Suppressor macrophage treated with lipopolysaccharide for 4 hours (primary cell): ENCODE data around the gene EIF4G1.
A peak's percentile ranks its signal among the peaks of the same experiment; 100 is the strongest.

Experiments used
- DNase-seq: peaks from one replicate; pipeline ENCODE4 v3.0.0-alpha.2; 2020

Gene EIF4G1

GRCh38 chr3:184352897-184353545 lies 38.6 kb downstream of the EIF4G1 start:
- DNase-seq = no peak

- no peak for DNase-seq
Observed at GRCh38 chr3:184353546-184353941, 39.1 kb downstream of the EIF4G1 start.

DNA sequence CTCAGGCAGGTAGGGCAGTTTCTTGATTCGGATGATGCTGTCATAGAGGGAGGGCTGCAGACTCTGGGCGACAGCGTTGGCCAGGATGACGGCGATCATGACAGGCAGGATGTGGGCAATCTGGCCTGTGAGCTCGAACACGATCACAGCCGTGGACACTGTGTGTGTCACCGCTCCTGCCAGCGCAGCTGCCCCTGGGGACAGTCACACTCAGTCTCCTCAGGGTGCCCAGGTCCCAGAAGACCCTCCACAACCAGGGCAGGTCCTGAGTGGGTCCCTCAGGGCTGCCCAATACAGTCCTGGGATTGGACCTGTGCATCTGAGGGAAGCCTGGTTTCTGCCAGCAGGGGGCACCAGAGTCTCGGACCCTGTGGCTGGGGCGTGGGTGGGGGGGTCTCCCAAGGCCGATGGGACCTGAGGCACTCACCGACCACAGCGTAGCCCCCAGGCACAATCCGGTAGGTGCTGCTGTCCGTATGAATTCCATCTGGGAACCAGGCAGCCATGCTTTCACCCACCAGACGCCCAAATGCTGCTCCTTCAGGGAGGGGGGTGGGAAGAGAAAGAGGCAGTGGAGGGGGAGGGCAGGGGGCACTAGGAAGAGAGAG lies 39.8 kb downstream of the EIF4G1 start:
- peak; percentile 54 for DNase-seq

DNA sequence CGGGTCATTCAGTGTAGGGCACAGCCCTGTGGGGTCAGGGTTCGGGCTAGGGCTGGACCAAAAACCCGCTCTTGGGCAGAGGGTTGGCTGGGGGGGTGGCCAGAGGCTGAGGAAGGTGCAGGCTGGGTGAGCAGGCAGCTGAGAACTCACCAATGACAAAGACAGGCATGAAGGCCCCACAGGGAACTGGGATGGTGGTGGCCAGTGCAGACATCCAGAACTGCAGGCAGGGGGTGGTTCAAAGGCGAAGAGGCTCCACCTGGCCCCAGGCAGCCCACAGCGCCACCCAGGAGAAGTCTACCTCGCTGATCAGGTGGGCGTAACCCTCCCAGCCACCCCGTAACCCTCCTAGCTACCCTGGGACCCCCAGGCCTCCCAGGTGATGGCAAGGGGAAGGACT lies 40.3 kb downstream of the EIF4G1 start:
- no peak for DNase-seq

DNA sequence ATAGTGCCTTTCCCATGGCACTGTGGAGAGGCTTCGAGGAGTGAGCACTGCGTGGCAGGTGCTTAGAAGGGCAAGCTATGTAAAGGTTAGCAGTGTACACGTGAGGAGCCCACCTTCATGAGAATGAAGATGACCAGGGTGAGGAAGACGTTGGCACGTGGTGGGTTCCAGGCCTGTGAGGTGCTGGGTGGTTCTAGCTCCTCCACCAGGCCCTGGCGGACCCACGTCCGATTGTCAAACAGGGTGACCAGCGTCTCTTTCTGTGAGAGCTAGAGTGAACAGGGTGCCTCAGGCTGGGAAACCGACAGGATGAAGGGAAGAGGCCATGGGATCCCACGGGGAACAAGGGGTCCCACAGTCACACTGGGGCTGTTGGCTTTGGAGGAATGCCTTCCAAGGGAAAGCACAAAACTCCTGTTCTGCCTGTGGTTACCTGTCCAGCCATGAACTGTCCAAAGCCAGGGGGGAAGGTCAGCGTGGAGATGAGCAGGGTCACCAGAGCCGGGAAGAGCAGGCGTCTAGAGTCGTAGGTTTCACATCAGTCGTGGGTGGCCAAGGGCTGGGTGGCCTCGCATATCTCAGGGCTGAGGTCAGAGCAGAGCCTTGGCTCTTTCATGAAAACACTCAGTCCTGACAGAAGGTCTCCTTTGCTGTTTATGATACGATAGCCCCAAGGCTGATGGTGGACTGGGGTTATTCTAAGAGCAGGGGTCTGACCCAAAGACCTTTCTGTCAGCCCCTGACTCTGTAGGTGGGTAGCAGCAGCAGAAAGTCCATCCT lies 41.0 kb downstream of the EIF4G1 start:
- no peak for DNase-seq

- no peak for DNase-seq
Observed at GRCh38 chr3:184357248-184358123, 43.1 kb downstream of the EIF4G1 start.

DNA sequence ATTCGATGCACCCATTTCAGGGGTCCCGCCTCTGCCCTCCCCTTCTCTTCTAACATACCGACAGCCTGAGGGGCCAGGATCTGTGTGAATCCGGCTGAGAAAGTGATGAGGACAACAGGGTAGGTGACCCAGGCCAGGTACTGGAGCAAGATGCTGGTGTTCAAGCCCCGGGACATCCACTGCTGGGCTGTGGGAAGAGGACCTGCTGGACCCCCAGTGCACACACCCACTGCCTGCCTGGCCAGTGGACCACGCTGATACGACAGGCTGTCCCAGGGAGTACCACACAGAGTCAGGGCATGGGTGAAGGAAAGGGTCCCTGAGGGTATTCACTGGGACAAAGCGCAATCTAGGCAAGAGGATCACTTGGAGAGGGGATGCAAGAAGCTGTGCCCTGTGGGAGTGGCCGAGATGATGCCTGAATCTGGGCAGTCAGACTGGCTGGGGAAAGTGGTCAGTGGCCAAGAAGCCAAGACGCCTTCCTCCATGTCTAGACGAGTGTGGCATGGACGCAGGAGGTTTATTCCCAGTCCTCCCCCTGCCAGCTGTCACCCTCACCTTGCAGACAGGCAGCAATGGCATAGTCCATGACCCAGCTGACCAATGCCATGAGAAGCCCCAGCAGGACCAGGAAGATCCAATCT lies 43.8 kb downstream of the EIF4G1 start:
- DNase-seq = no peak

- DNase-seq = no peak
Observed at GRCh38 chr3:184358921-184359350, 44.5 kb downstream of the EIF4G1 start.

DNA sequence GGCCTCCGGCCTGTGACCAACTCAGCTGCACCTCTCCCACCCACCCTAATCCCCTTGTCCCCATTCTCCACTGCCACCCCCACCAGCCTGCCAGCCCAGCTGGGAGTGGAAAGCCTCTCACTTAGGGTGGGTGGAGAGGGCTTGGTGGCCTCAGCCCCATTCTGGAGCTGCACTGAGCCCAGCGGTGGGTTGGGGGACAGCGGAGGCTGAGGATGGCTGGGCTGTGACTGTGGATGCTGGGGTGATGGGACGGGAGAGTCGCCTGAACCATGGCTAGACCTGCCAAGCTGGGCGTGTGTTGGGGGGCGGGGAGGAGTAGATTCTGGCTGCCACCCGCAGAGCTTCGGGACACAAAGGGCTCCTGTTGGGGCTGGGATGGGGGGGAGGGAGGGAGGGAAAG lies 45.2 kb downstream of the EIF4G1 start:
- no peak for DNase-seq

- no peak for DNase-seq
Observed at GRCh38 chr3:184360070-184360928, 45.9 kb downstream of the EIF4G1 start.

DNA sequence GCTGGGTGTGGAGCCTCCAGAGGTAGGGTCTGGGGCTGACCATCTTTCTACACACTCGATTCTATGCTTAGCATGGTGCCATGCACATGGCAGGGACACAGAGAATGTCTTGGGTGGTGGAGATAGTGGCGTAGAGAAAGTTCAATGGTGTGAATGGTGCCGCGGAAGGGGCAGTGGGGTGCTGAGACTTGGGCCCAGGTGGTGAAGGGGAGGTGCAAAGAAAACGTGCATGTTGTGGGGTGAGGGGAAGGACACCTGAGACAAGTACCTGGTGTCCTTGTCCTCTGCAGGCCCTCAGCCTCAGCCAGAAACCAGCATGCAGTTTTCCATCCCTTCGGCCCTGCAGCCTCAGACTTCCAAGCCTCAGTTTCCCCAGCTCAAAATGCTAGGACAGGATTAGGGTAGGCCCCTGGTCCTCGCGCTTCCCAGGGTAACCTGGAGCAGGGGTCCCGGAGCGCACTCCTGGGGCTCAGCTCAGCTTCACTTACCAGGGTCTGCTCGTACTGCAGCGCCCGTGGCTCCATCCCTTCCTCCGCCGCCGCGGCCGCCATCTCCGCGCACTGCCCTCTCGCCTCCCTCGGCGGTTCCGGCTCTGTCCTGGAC lies 46.6 kb downstream of the EIF4G1 start:
- no peak for DNase-seq

DNA sequence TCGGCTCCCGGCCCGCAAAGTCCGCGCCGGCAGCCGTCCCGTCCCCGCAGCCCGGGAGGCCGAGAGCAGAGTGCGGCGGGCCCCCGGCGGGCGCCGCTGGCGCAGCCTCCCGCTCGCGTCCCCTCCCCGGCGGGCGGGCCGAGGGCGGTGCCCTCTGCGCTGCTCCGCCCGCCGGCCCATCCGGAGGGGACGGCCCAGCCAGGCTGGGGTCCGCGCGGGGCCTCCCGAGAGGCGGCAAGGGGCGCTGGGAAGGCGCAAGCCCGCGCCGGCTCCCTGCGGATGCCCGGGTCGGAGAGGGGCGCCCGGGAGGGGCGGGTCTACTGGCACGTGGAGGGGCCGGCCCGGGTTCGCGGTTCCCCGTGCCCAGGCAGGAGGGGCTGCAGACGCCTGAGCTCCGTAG lies 47.1 kb downstream of the EIF4G1 start, which contains the start of the genes CLCN2 and POLR2H:
Gene CLCN2, minus strand, starts transcription at position 74 of the 400 bp plus-strand sequence. CDS start 126 bp downstream, outside the sequence.
Gene POLR2H, plus strand, starts transcription at position 179 of the 400 bp plus-strand sequence. CDS start 1,783 bp downstream, outside the sequence.
- DNase-seq = peak; percentile 48

GRCh38 chr3:184361932-184362667 lies 47.7 kb downstream of the EIF4G1 start:
- DNase-seq = peak; percentile 29

DNA sequence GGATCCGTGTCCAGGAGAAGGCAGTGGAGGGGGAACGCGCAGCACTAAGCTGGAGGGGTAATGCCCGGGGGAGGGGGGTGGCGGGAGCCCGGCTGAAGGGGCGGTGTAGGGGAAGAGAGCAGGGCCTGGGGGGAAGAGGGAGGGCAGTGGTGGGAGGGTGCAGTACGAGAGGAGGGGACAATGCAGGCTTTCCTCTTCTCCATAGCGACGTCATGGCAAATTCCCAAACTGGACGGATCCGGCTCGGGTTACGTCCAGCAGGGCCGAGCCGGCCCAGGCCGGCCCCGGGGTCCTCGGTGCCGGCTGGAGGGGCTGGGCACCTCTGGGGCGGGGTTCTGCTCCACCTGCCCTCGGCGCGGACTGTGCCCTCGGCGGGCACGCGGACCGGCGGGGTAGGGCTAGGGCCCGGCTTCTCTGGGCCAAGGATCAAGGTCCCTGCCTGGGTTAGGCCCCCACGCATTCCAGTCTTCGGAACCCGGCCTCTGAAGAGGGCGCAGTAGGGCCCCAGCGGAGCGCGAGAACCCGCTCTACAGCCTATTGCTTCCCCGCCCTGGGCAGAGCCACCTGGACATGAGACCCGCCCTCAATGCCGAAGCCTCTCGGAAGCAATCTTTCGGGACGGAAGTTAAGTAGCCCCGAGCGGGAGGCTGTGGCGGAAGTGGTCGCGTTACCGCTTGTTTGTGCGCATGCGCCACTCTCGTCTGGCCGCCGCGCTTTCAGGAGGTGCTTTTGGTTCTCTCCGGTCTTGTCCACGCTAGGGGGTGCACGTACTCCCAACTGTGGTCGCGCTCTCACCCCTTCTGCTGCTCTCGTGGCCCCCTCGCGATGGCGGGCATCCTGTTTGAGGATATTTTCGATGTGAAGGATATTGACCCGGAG lies 48.5 kb downstream of the EIF4G1 start:
- DNase-seq = peak; percentile 98

GRCh38 chr3:184366619-184367289 lies 52.3 kb downstream of the EIF4G1 start:
- no peak for DNase-seq

GRCh38 chr3:184368116-184368515 lies 53.7 kb downstream of the EIF4G1 start:
- no peak for DNase-seq

DNA sequence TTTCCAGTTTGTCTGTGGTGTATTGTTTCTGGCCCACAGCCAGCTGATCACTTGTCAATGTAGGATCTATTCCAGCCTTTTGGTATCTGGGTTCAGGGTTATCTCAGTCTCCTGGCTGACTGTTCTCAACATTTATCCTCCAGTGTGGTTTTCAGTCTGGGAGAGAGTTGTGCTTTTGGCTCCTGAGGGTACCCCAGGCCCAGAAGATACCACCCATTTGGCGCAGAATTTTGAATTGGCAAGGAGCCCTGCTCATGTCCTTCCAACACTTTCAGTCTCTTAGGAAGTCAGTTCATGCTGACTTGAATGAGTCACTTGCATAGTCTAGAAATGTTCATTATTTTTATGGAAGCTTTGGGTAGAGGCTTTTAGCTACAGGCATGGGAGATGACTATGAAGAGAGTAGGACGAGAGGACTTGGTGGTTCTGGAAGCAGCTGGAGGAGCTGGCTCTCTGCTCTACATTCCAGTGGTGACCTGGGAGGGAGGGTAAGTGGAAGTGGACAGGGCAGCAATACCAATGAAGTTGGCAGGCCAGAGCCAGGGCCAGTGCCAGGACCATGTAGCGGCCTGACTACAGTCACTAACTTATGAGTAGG lies 54.3 kb downstream of the EIF4G1 start:
- DNase-seq = no peak

- DNase-seq = peak; percentile 87
Observed at GRCh38 chr3:184371570-184372018, 57.2 kb downstream of the EIF4G1 start.
